Right lobe of liver (tissue), 4 donors: ENCODE measurements around the gene CTNND2.

Source experiments
- POLR2A ChIP-seq: fragments of 450-650 bp; IDR thresholded peaks from one replicate; pipeline ENCODE4 v1.6.1; 2017; ENCODE audit warnings: antibody characterized with exemption, mild to moderate bottlenecking
- TF ChIP-seq, protein P1 (sequence below), 4 donors: fragments of 200-600 bp in 3 of 4; fragments of 450-650 bp in 1 of 4; IDR thresholded peaks; one replicate each; pipeline versions ENCODE4 v1.5.1 to v1.8.0; 2016 to 2022; ENCODE audit warnings: antibody characterized with exemption in 4 of 4, mild to moderate bottlenecking in 2 of 4
- donor health status: DM: no; HTN: no; CAD: no.
- donor health status: DM: no; HTN: no; CAD: no.
- donor health status: DM: no; HTN: yes; CAD: no.

DNA sequence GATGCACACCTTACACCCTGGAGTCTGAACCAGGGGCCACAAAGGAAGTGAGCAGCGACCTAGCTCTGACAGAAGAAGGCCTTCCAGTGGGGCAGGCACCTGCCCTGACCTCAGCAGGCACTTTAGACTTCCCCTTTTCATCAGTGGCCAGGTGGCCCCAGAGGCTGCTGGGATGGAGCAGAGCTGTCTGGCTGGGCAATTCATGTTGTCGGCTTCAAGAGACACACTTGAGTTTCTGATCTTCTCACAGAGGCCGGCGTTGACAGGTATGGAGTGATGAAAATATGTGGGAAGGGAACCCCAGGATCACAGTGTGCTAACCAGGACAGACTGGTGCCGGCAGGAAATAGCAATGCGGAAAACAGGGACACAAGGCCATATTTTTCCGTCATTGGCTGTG is 375.5 kb downstream of the CTNND2 start:
- no peak for TF ChIP-seq POLR2A
- TF ChIP-seq, protein P1, sequence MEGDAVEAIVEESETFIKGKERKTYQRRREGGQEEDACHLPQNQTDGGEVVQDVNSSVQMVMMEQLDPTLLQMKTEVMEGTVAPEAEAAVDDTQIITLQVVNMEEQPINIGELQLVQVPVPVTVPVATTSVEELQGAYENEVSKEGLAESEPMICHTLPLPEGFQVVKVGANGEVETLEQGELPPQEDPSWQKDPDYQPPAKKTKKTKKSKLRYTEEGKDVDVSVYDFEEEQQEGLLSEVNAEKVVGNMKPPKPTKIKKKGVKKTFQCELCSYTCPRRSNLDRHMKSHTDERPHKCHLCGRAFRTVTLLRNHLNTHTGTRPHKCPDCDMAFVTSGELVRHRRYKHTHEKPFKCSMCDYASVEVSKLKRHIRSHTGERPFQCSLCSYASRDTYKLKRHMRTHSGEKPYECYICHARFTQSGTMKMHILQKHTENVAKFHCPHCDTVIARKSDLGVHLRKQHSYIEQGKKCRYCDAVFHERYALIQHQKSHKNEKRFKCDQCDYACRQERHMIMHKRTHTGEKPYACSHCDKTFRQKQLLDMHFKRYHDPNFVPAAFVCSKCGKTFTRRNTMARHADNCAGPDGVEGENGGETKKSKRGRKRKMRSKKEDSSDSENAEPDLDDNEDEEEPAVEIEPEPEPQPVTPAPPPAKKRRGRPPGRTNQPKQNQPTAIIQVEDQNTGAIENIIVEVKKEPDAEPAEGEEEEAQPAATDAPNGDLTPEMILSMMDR (IDR thresholded peaks at IDR 0.05), result no peak
